GM10266 (cell line): ENCODE results near the gene GPR55.

Source experiments
- DNase-seq: peaks from one replicate; pipeline ENCODE4 v3.0.0; 2012; ENCODE audit errors: extremely low spot score
- TF ChIP-seq, protein P1 (sequence below): IDR thresholded peaks from 2 replicates; pipeline ENCODE4 v1.5.1; 2012; ENCODE audit warnings: mild to moderate bottlenecking, low read depth; ENCODE audit not compliant: control insufficient read depth, insufficient read depth; ENCODE audit errors: missing control alignments

Gene GPR55

DNA sequence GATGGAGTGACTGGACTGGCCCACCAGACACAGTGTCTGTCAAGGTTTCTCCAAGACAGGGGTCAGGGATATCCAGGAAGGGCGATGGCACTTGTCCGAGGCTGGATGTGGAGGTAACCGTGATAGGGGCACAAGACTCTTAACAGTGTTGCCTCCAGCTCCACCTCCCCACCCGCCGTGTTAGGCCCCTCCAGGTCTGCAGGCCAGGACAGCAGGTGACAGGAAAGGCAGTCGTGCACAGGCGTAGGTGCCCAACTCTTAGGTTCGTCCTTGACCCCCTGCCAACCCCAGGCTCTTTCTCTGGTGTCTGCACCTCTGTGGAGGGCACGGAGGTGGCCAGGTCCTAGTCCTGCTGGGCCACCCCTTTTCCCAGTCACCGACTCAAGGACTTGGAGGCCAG, 50.2 kb downstream of the GPR55 start:
- no peak for DNase-seq
- TF ChIP-seq, protein P1, sequence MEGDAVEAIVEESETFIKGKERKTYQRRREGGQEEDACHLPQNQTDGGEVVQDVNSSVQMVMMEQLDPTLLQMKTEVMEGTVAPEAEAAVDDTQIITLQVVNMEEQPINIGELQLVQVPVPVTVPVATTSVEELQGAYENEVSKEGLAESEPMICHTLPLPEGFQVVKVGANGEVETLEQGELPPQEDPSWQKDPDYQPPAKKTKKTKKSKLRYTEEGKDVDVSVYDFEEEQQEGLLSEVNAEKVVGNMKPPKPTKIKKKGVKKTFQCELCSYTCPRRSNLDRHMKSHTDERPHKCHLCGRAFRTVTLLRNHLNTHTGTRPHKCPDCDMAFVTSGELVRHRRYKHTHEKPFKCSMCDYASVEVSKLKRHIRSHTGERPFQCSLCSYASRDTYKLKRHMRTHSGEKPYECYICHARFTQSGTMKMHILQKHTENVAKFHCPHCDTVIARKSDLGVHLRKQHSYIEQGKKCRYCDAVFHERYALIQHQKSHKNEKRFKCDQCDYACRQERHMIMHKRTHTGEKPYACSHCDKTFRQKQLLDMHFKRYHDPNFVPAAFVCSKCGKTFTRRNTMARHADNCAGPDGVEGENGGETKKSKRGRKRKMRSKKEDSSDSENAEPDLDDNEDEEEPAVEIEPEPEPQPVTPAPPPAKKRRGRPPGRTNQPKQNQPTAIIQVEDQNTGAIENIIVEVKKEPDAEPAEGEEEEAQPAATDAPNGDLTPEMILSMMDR: no peak

DNA sequence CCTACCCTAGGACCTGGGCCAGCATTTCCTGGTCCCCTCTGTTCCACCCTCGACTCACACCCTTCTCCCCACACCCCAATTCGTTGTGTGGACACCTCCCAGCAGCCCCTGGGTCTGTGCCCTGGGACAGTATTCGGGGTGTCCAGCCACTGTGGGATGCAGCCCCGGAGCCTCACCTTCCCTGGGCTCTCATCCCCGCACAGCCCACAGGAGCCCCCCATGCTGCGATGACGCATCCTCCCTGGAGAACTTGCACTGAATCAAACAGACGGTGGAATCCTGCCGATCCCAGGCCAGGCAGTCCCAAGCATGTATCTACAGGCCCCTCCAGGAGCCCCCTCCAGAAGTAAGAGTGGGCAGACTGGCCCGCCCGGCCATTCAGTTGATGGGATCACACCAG, 50.6 kb downstream of the GPR55 start:
- DNase-seq: no peak
- TF ChIP-seq, protein P1: no peak

DNA sequence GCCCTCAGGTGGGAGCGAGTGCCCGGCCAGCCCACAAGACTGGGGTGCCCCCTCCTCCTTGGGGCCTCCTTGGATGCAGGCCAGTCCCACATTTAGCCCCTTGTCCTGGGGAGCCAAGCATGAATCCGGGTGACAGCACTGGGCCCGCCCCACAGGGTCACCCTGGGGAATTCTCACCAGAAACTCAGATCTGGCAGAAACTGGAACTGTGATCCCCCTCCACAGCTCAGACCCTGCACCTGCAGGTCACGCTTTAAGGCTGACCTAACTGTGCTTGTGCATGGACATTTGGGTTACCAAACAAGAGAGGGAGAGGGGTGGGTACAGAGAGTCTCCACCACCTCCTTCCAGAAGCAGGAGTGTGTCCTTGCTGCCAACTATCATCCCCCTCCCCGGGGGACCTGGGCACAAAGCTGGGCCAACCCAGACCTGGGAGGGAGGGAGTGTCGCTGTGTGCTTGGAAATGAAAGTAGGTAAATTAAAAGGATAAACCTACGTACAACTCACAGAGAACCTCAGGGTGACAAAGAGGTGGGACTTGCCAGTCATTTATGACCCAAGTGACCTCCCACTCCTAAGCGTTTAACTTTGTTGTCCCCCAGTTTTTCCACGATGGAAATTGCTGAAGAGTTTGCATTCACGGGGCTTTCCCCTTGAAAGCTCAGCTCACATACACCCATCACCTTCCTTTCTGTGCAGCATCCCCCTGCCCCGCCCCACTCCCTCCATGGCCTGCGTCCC, 51.2 kb downstream of the GPR55 start:
- TF ChIP-seq, protein P1: no peak
- DNase-seq: peak; percentile 69

DNA sequence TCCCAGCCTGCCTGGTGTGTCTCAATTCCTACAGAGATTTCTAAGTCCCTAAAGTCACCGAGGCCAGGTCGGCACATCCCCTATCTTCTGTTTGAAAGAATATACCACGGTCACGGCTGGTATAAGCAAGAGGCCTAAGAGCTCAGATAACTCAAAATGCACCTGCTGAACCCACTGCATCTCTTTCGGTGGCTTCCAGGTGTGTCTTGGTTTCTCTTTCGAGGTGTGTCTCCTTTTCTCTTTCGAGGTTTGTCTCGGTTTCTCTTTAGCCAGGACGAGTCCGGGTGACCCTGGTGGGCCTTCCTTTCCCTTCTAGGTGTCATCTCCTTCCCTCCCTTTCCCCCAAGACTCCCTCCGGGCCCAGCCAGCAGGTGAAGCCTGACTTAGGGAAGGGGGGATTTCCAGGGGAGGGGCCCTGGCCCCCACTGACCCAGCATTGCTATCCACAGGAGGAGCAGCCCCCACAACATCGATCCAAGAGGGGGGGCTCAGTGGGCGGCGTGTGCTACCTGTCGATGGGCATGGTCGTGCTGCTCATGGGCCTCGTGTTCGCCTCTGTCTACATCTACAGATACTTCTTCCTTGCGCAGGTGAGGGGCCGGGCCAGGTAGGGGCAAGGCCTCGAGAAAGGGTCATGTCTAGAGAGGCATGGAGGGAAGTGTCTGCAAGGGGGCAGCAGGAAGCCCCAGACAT, 51.9 kb downstream of the GPR55 start:
- DNase-seq: peak; percentile 79
- TF ChIP-seq, protein P1: no peak

DNA sequence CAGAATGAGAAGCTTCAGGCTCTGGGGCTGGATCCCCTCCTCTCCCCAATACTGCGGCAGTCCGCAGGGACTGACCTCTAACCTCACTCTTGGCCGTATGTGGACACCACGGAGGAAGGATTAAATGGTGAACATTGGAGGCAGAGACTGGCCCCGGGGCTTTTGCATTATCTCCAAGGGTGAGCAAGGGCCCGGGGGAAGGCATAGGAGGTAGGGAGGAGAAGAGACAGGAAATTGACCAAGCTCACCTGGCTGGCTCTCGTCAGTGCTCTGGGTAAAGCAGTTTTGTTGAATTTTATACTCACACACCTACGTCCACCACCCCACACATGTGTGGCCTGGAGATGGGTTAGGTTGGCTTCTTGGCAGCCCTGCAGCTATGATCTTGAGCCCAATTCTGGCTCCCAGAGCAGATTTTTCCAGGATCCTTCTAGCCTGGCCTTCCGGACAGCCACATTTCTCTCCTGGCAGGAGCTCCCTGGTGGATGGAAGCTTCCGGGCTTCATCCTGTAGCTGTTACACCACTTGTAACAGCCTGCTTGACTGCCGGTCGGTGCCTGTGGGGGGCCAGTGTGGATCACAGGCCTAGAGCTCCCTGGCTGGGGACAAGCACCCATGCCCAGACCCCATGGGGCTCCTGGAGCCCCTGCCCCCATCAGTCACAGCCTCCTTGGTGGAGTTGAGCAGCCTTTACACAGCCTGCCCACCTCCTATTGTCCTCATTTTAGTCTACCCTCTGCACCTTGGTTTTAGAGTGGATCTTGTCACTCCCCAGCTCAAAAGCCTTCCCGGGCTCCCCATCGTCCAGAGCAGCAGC, 52.7 kb downstream of the GPR55 start:
- TF ChIP-seq, protein P1: no peak
- DNase-seq: no peak

DNA sequence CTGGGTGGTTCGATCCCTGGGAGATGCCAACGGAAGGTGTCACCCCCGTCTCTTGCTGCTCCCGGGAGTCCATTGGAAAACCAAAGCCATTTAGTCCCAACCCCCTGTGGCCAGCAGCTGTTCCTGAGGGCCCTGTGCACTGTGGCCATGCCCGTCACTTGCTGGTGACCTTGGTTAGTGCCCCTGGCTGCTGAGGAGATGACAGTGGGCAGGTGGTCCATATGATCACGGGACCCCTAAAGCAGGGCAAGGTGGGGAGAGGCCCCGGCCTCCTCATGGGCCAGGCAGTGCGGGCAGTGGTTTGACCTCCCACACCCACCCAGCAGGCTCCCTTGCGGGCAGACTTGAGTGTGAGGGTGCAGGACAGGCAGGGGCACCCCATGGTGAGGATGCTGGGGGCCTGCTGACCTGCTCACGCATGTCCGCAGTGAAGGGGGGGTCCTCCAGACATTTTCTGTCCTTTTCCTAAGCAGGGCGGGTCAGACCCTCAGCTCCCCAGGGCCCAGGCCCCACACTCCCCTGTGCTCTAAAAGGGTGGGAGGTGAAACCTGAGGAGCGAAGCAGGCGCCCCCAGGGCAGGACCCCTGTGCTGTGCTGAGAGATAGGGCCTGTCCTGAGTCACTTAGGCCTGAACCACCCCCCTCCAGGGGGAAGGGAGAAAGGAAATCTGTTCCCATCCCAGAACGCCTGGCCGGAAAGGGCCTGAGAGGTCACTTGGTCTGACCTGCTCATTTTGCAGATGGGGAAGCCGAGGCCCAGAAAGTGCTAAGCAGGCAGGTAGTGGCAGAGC, 53.5 kb downstream of the GPR55 start:
- DNase-seq: no peak
- TF ChIP-seq, protein P1: no peak
